ENCODE data around the gene MARCHF11.

GRCh38 chr5:16034319-16035001 is 145.1 kb downstream of the MARCHF11 start:
- TF ChIP-seq SUZ12 (IDR thresholded peaks at IDR 0.05): no peak
- no peak for TF ChIP-seq SP1 (IDR thresholded peaks at IDR 0.05)
- TF ChIP-seq BHLHE40 (IDR thresholded peaks at IDR 0.05; ENCODE audit: borderline replicate concordance): no peak
- no peak for TF ChIP-seq ELF4 (IDR thresholded peaks at IDR 0.05)
